ENCODE measurements around the gene C1orf159.

DNA sequence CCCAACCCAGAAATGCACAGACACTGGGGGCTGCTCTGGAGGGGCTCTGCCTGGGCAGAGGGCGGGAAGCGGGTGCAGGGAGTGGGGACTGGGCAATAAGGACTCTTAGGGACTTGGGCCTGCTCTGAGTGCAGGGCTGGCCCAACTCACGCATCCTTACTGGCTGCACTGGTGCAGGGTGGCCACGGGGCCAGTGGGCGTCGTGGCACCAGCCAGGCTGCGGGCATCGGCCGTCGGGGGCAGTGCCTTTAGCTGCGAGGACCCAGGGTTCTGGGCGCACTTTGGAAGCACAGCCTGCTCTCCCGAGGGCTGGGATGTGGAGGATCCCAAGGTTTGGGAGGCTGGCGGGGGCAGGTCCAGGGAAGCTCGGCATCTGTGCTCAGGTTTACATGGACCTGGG, 30.7 kb upstream of the C1orf159 start:
- TF ChIP-seq, protein P1, sequence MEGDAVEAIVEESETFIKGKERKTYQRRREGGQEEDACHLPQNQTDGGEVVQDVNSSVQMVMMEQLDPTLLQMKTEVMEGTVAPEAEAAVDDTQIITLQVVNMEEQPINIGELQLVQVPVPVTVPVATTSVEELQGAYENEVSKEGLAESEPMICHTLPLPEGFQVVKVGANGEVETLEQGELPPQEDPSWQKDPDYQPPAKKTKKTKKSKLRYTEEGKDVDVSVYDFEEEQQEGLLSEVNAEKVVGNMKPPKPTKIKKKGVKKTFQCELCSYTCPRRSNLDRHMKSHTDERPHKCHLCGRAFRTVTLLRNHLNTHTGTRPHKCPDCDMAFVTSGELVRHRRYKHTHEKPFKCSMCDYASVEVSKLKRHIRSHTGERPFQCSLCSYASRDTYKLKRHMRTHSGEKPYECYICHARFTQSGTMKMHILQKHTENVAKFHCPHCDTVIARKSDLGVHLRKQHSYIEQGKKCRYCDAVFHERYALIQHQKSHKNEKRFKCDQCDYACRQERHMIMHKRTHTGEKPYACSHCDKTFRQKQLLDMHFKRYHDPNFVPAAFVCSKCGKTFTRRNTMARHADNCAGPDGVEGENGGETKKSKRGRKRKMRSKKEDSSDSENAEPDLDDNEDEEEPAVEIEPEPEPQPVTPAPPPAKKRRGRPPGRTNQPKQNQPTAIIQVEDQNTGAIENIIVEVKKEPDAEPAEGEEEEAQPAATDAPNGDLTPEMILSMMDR (IDR thresholded peaks at IDR 0.05), result no peak
- no peak for TF ChIP-seq POLR2A (IDR thresholded peaks at IDR 0.05)
